ENCODE measurements around the gene PLA2G12A. TPM values are rescaled to one million over a fixed set of nuclear protein-coding genes. Genes with fewer than 3 reads are reported as not detected.

The PLA2G12A gene
- total RNA-seq, 1 experiment from 2014 or later: 22.6 TPM

- Histone ChIP-seq H3K36me3 (no peaks in the 10 kb centered on the region), H3K9me3 (replicated peaks) (no peaks in the 10 kb centered on the region), H3K27ac (no peak overlapping the region), H3K4me3 (no peak overlapping the region), H3K27me3 (no peaks in the 10 kb centered on the region), H3K4me1 (no peaks in the 10 kb centered on the region)
- no peak for DNase-seq
Observed at GRCh38 chr4:109738104-109738872, 8.4 kb upstream of the PLA2G12A start.

GRCh38 chr4:109735566-109736365 lies 5.9 kb upstream of the PLA2G12A start:
- H3K9me3 ChIP-seq (replicated peaks): no peaks in the 10 kb centered on the region
- H3K27me3 ChIP-seq: no peaks in the 10 kb centered on the region
- no peak overlapping the region for H3K27ac ChIP-seq
- no peaks in the 10 kb centered on the region for H3K36me3 ChIP-seq
- DNase-seq: no peak
- H3K4me3 ChIP-seq: no peak overlapping the region
- H3K4me1 ChIP-seq: 0 out of 2 replicates have a peak, but pooled peaks cover 7% of the 10 kb centered on the region

GRCh38 chr4:109733728-109734127 lies 3.9 kb upstream of the PLA2G12A start:
- Histone ChIP-seq H3K27ac (no peak overlapping the region), H3K36me3 (no peaks in the 10 kb centered on the region), H3K9me3 (replicated peaks) (no peaks in the 10 kb centered on the region), H3K4me1 (0 out of 2 replicates have a peak, but pooled peaks cover 7% of the 10 kb centered on the region), H3K4me3 (no peak overlapping the region), H3K27me3 (no peaks in the 10 kb centered on the region)
- no peak for DNase-seq

- DNase-seq: no peak
- no peaks in the 10 kb centered on the region for H3K9me3 ChIP-seq (replicated peaks)
Observed at GRCh38 chr4:109730619-109731545, 1.0 kb upstream of the PLA2G12A start.

GRCh38 chr4:109729117-109729717 lies 653 bp downstream of the PLA2G12A start:
- Histone ChIP-seq H3K27me3 (no peaks in the 10 kb centered on the region), H3K36me3 (no peaks in the 10 kb centered on the region), H3K4me3 (peak overlapping the region; percentile 98), H3K27ac (peak overlapping the region; percentile 10; the same call in 1 of the 2 replicates), H3K4me1 (0 out of 2 replicates have a peak, but pooled peaks cover 7% of the 10 kb centered on the region), H3K9me3 (replicated peaks) (no peaks in the 10 kb centered on the region)
- DNase-seq: peak in 1 of 2 experiments; percentile 29

More at GRCh38 chr4:109730619-109731545, 1.0 kb upstream of the PLA2G12A start:
- no peaks in the 10 kb centered on the region for H3K27me3 ChIP-seq
- 0 out of 2 replicates have a peak, but pooled peaks cover 7% of the 10 kb centered on the region for H3K4me1 ChIP-seq
- peak overlapping the region; percentile 98 for H3K4me3 ChIP-seq
- no peaks in the 10 kb centered on the region for H3K36me3 ChIP-seq
- peak overlapping the region; percentile 63 for H3K27ac ChIP-seq

GRCh38 chr4:109728385-109728784 lies 1.5 kb downstream of the PLA2G12A start:
- no peaks in the 10 kb centered on the region for H3K36me3 ChIP-seq
- no peaks in the 10 kb centered on the region for H3K27me3 ChIP-seq
- no peak overlapping the region for H3K27ac ChIP-seq
- peak overlapping the region; percentile 98 for H3K4me3 ChIP-seq
- DNase-seq: no peak
- H3K4me1 ChIP-seq: 0 out of 2 replicates have a peak, but pooled peaks cover 7% of the 10 kb centered on the region
- H3K9me3 ChIP-seq (replicated peaks): no peaks in the 10 kb centered on the region

GRCh38 chr4:109723110-109723509 lies 6.8 kb downstream of the PLA2G12A start:
- no peaks in the 10 kb centered on the region for H3K4me1 ChIP-seq
- DNase-seq: no peak
- H3K9me3 ChIP-seq (replicated peaks): no peaks in the 10 kb centered on the region
- H3K27ac ChIP-seq: no peak overlapping the region
- H3K4me3 ChIP-seq: no peak overlapping the region
- H3K27me3 ChIP-seq: no peaks in the 10 kb centered on the region
- no peaks in the 10 kb centered on the region; the same call in 1 of the 2 replicates for H3K36me3 ChIP-seq

- H3K27ac ChIP-seq: no peak overlapping the region
- H3K4me3 ChIP-seq: no peak overlapping the region
- H3K9me3 ChIP-seq (replicated peaks): no peaks in the 10 kb centered on the region
- no peak for DNase-seq
- no peaks in the 10 kb centered on the region; the same call in 1 of the 2 replicates for H3K36me3 ChIP-seq
- no peaks in the 10 kb centered on the region for H3K4me1 ChIP-seq
- no peaks in the 10 kb centered on the region for H3K27me3 ChIP-seq
Observed at GRCh38 chr4:109722357-109722756, 7.5 kb downstream of the PLA2G12A start.

- Histone ChIP-seq H3K27ac (no peak overlapping the region), H3K4me1 (no peaks in the 10 kb centered on the region), H3K4me3 (no peak overlapping the region), H3K36me3 (no peaks in the 10 kb centered on the region; the same call in 1 of the 2 replicates), H3K27me3 (no peaks in the 10 kb centered on the region), H3K9me3 (replicated peaks) (no peaks in the 10 kb centered on the region)
- no peak for DNase-seq
Observed at GRCh38 chr4:109721033-109721432, 8.8 kb downstream of the PLA2G12A start.

- no peak for DNase-seq
- Histone ChIP-seq H3K36me3 (peaks cover 2% of the 10 kb centered on the region; the same call in 1 of the 2 replicates), H3K4me3 (no peak overlapping the region), H3K4me1 (no peaks in the 10 kb centered on the region), H3K27ac (no peak overlapping the region), H3K9me3 (replicated peaks) (no peaks in the 10 kb centered on the region), H3K27me3 (no peaks in the 10 kb centered on the region)
Observed at GRCh38 chr4:109719604-109720003, 10.3 kb downstream of the PLA2G12A start.

- peaks cover 4% of the 10 kb centered on the region for H3K36me3 ChIP-seq
- no peak overlapping the region for H3K4me3 ChIP-seq
- no peak for DNase-seq
- H3K27me3 ChIP-seq: no peaks in the 10 kb centered on the region
- no peaks in the 10 kb centered on the region for H3K4me1 ChIP-seq
- no peaks in the 10 kb centered on the region for H3K9me3 ChIP-seq (replicated peaks)
- no peak overlapping the region for H3K27ac ChIP-seq
Observed at GRCh38 chr4:109718759-109719158, 11.1 kb downstream of the PLA2G12A start.

- Histone ChIP-seq H3K4me1 (no peaks in the 10 kb centered on the region), H3K9me3 (replicated peaks) (no peaks in the 10 kb centered on the region), H3K27ac (no peak overlapping the region), H3K36me3 (peaks cover 7% of the 10 kb centered on the region; the same call in 1 of the 2 replicates), H3K4me3 (no peak overlapping the region), H3K27me3 (no peaks in the 10 kb centered on the region)
- no peak for DNase-seq
Observed at GRCh38 chr4:109713500-109713899, 16.4 kb downstream of the PLA2G12A start.

- H3K4me1 ChIP-seq: peaks cover 3% of the 10 kb centered on the region; the same call in 1 of the 2 replicates
- no peak overlapping the region for H3K4me3 ChIP-seq
- DNase-seq: no peak
- no peak overlapping the region for H3K27ac ChIP-seq
- H3K27me3 ChIP-seq: no peaks in the 10 kb centered on the region
- no peaks in the 10 kb centered on the region for H3K9me3 ChIP-seq (replicated peaks)
- peaks cover 5% of the 10 kb centered on the region; the same call in 1 of the 2 replicates for H3K36me3 ChIP-seq
Observed at GRCh38 chr4:109708990-109709389, 20.9 kb downstream of the PLA2G12A start.

- DNase-seq: no peak
- H3K27me3 ChIP-seq: no peaks in the 10 kb centered on the region
- H3K4me1 ChIP-seq: peaks cover 5% of the 10 kb centered on the region; the same call in 1 of the 2 replicates
- H3K9me3 ChIP-seq (replicated peaks): no peaks in the 10 kb centered on the region
- 0 out of 2 replicates have a peak, but pooled peaks cover under 1% of the 10 kb centered on the region for H3K36me3 ChIP-seq
- no peak overlapping the region for H3K4me3 ChIP-seq
- no peak overlapping the region for H3K27ac ChIP-seq
Observed at GRCh38 chr4:109708435-109708834, 21.4 kb downstream of the PLA2G12A start.

Measured in SJCRH30 (cell line).